Measurements from ENCODE around the gene SNCAIP. TPM values are rescaled to one million over a fixed set of nuclear protein-coding genes. Genes with fewer than 3 reads are reported as not detected.

Gene SNCAIP
- total RNA-seq, 2 donors from 2014 or later = not detected

GRCh38 chr5:122385286-122385685, 73.2 kb downstream of the SNCAIP start:
- H3K27ac Mint-ChIP-seq = no peak overlapping the region
- no peak for ATAC-seq (replicated peaks)
- peaks cover 4% of the 10 kb centered on the region for H3K27me3 Mint-ChIP-seq
- no peak overlapping the region for H3K4me3 Mint-ChIP-seq
- H3K4me1 Mint-ChIP-seq = no peaks in the 10 kb centered on the region
- H3K36me3 Mint-ChIP-seq (ENCODE audit: low read depth) = no peaks in the 10 kb centered on the region
- peaks cover 4% of the 10 kb centered on the region for H3K9me3 Mint-ChIP-seq

- H3K4me3 Mint-ChIP-seq = no peak overlapping the region
- H3K36me3 Mint-ChIP-seq (ENCODE audit: low read depth) = no peaks in the 10 kb centered on the region
- no peak for ATAC-seq (replicated peaks)
- H3K27ac Mint-ChIP-seq = no peak overlapping the region
- peaks cover 4% of the 10 kb centered on the region for H3K27me3 Mint-ChIP-seq
- H3K4me1 Mint-ChIP-seq = no peaks in the 10 kb centered on the region
- peaks cover 4% of the 10 kb centered on the region for H3K9me3 Mint-ChIP-seq
Measured at GRCh38 chr5:122385808-122386207, 73.8 kb downstream of the SNCAIP start.

- ATAC-seq (replicated peaks) = no peak
- H3K36me3 Mint-ChIP-seq (ENCODE audit: low read depth) = no peaks in the 10 kb centered on the region
- H3K27ac Mint-ChIP-seq = no peak overlapping the region
- no peaks in the 10 kb centered on the region for H3K9me3 Mint-ChIP-seq
- no peaks in the 10 kb centered on the region for H3K4me1 Mint-ChIP-seq
- peaks cover 3% of the 10 kb centered on the region for H3K27me3 Mint-ChIP-seq
- no peak overlapping the region for H3K4me3 Mint-ChIP-seq
Measured at GRCh38 chr5:122390154-122390553, 78.1 kb downstream of the SNCAIP start.

GRCh38 chr5:122390694-122391093, 78.7 kb downstream of the SNCAIP start:
- H3K27ac Mint-ChIP-seq = no peak overlapping the region
- no peaks in the 10 kb centered on the region for H3K9me3 Mint-ChIP-seq
- H3K27me3 Mint-ChIP-seq = peaks cover 3% of the 10 kb centered on the region
- H3K4me3 Mint-ChIP-seq = no peak overlapping the region
- no peak for ATAC-seq (replicated peaks)
- H3K36me3 Mint-ChIP-seq (ENCODE audit: low read depth) = no peaks in the 10 kb centered on the region
- no peaks in the 10 kb centered on the region for H3K4me1 Mint-ChIP-seq

DNA sequence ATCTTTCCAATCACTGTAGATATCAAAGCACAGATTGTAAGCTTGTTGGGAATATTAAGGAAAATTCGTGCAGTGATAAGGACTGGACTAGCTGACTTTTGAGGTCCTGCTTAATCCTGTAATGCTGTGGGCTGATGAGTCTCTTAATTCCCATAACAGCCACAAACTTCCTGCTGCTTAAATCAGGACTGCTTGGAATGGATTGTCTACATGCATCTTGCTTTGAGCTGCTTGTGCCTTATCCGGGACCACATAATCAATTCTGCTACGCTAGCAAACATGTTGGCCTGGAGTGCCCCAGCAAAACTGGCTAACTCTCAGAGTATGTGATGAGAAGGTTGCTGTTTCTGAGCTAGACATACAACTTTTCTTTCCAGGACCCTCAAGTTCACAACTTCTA, 79.6 kb downstream of the SNCAIP start:
- H3K4me3 Mint-ChIP-seq = no peak overlapping the region
- ATAC-seq (replicated peaks) = no peak
- H3K4me1 Mint-ChIP-seq = no peaks in the 10 kb centered on the region
- no peak overlapping the region for H3K27ac Mint-ChIP-seq
- no peaks in the 10 kb centered on the region for H3K9me3 Mint-ChIP-seq
- peaks cover 6% of the 10 kb centered on the region for H3K27me3 Mint-ChIP-seq
- H3K36me3 Mint-ChIP-seq (ENCODE audit: low read depth) = no peaks in the 10 kb centered on the region

GRCh38 chr5:122392224-122392623, 80.2 kb downstream of the SNCAIP start:
- Mint-ChIP-seq H3K4me3 (no peak overlapping the region), H3K4me1 (no peaks in the 10 kb centered on the region), H3K27ac (no peak overlapping the region), H3K27me3 (peaks cover 6% of the 10 kb centered on the region), H3K9me3 (no peaks in the 10 kb centered on the region), H3K36me3 (ENCODE audit: low read depth) (no peaks in the 10 kb centered on the region)
- no peak for ATAC-seq (replicated peaks)

DNA sequence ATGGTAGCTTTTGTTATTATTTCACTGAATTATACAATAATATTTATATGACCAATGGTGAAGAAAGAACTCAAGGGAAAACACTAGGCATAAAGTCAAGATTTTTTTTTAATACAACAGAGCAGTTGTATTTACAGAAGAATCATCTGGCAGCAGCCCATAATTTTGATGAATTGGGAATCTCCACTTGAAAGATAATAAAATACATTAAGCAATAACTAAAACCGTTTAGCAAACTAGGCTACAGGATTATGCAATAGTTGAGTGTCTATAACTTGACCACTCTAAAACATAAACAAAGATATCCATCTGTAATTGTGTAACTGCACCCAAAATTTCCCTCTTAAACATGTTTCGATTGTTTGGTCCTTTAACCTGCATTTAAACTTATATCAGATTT, 80.8 kb downstream of the SNCAIP start:
- no peak for ATAC-seq (replicated peaks)
- H3K4me3 Mint-ChIP-seq = no peak overlapping the region
- H3K4me1 Mint-ChIP-seq = no peaks in the 10 kb centered on the region
- H3K9me3 Mint-ChIP-seq = no peaks in the 10 kb centered on the region
- no peaks in the 10 kb centered on the region for H3K36me3 Mint-ChIP-seq (ENCODE audit: low read depth)
- H3K27ac Mint-ChIP-seq = no peak overlapping the region
- H3K27me3 Mint-ChIP-seq = peaks cover 10% of the 10 kb centered on the region

DNA sequence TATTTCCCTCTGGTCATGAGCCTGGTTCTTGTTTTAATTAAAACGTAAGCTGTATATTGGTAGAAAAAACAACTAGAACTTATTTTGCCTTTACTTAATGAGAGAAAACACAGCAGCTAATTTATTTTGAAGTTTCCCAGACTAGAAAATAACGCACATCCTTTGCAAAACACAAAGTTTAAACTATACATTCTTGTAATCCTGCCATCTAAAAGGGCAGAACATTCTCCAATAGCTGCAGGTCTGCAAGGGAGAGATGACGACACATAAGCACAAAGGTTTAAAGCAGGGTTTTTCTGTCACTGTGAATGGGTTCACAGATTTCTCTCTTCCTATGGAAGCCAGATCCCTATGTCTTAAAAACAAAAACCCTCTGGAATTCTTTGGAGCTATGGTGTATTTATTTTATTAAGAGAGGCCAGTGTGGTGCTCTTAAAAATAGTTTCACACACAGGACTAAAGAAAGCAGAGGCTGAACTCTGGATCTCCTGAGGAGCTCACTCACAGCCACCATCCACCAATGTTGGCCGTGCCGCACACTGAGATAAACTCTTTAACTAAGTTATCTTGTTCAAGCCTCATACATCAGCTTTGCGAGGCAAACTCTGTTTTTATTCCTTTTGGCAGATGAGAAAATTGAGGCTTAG, 82.4 kb downstream of the SNCAIP start:
- H3K4me3 Mint-ChIP-seq = no peak overlapping the region
- no peak overlapping the region for H3K27ac Mint-ChIP-seq
- ATAC-seq (replicated peaks) = no peak
- H3K36me3 Mint-ChIP-seq (ENCODE audit: low read depth) = no peaks in the 10 kb centered on the region
- H3K4me1 Mint-ChIP-seq = no peaks in the 10 kb centered on the region
- H3K9me3 Mint-ChIP-seq = no peaks in the 10 kb centered on the region
- H3K27me3 Mint-ChIP-seq = peaks cover 10% of the 10 kb centered on the region

GRCh38 chr5:122398016-122398415, 86.0 kb downstream of the SNCAIP start:
- Mint-ChIP-seq H3K27ac (no peak overlapping the region), H3K4me1 (no peaks in the 10 kb centered on the region), H3K4me3 (no peak overlapping the region), H3K27me3 (peaks cover 7% of the 10 kb centered on the region), H3K36me3 (ENCODE audit: low read depth) (no peaks in the 10 kb centered on the region), H3K9me3 (no peaks in the 10 kb centered on the region)
- no peak for ATAC-seq (replicated peaks)

GRCh38 chr5:122400341-122400740, 88.3 kb downstream of the SNCAIP start:
- Mint-ChIP-seq H3K36me3 (ENCODE audit: low read depth) (no peaks in the 10 kb centered on the region), H3K9me3 (no peaks in the 10 kb centered on the region)

GRCh38 chr5:122400938-122401337, 88.9 kb downstream of the SNCAIP start:
- no peaks in the 10 kb centered on the region for H3K36me3 Mint-ChIP-seq (ENCODE audit: low read depth)
- no peaks in the 10 kb centered on the region for H3K4me1 Mint-ChIP-seq
- no peak overlapping the region for H3K27ac Mint-ChIP-seq
- no peak overlapping the region for H3K4me3 Mint-ChIP-seq
- no peak for ATAC-seq (replicated peaks)
- H3K9me3 Mint-ChIP-seq = no peaks in the 10 kb centered on the region
- peaks cover 5% of the 10 kb centered on the region for H3K27me3 Mint-ChIP-seq

More at GRCh38 chr5:122400341-122400740, 88.3 kb downstream of the SNCAIP start:
- H3K4me3 Mint-ChIP-seq = no peak overlapping the region
- no peak for ATAC-seq (replicated peaks)
- H3K27ac Mint-ChIP-seq = no peak overlapping the region
- H3K4me1 Mint-ChIP-seq = no peaks in the 10 kb centered on the region
- H3K27me3 Mint-ChIP-seq = peaks cover 7% of the 10 kb centered on the region

DNA sequence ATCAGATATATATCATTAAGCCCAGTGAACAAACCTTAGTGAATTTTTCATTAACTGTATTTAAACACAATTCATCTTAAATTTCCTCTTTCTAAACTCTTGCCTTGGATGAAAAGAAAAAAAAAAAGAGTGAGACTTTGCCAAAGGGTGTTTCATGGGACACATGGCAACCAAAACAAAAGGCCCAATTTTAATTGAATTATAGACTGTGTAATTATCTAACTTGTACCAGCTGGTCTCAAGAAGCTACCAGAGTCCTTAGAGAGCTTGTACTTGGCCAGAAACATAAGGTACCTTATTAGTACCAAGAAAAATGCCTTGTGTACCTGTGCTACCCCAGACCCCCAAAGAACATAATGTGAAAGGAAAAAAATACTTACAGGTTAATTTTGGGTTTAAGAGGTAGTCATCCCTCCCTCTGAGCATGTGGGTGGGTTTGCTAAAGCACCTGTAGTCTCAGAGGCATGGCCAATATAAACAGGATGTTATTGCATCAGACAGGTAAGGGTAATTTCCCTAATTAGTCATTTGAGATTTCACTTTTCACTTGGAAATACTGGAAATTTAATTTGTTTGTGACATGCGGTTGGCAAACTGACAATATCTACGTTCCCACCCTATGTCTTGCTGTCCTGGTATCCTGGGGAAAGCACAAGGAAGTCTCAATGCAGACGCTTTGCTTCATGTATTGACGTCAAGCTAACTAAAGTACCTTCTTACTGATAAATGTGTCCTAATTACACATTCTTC, 90.1 kb downstream of the SNCAIP start:
- H3K9me3 Mint-ChIP-seq = no peaks in the 10 kb centered on the region
- H3K27ac Mint-ChIP-seq = no peak overlapping the region
- no peaks in the 10 kb centered on the region for H3K36me3 Mint-ChIP-seq (ENCODE audit: low read depth)
- no peak overlapping the region for H3K4me3 Mint-ChIP-seq
- no peaks in the 10 kb centered on the region for H3K4me1 Mint-ChIP-seq
- ATAC-seq (replicated peaks) = no peak
- H3K27me3 Mint-ChIP-seq = peaks cover 4% of the 10 kb centered on the region

- no peaks in the 10 kb centered on the region for H3K4me1 Mint-ChIP-seq
- H3K4me3 Mint-ChIP-seq = no peak overlapping the region
- H3K9me3 Mint-ChIP-seq = no peaks in the 10 kb centered on the region
- H3K27ac Mint-ChIP-seq = no peak overlapping the region
- H3K36me3 Mint-ChIP-seq (ENCODE audit: low read depth) = no peaks in the 10 kb centered on the region
- no peaks in the 10 kb centered on the region for H3K27me3 Mint-ChIP-seq
- ATAC-seq (replicated peaks) = no peak
Measured at GRCh38 chr5:122402955-122403685, 91.1 kb downstream of the SNCAIP start.

DNA sequence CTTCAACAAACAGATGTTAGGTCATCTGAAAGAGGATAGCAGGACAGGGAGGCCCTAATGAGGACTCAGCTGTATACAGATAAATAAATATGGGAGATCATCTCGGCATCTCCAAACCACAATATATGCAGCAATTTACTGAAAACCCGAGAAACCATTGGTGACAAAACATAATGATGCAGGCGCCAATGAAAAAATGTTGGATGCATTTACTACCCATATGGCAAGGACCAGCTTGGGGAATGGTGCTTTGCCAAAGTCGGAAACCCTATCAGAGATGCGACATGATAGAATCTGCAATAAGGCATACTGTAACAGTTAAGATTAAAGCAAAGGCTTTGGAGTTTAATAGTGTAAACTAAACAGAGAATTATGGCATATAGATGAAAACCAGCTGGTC, 92.0 kb downstream of the SNCAIP start:
- no peak overlapping the region for H3K4me3 Mint-ChIP-seq
- H3K4me1 Mint-ChIP-seq = no peaks in the 10 kb centered on the region
- no peaks in the 10 kb centered on the region for H3K36me3 Mint-ChIP-seq (ENCODE audit: low read depth)
- no peaks in the 10 kb centered on the region for H3K9me3 Mint-ChIP-seq
- no peak overlapping the region for H3K27ac Mint-ChIP-seq
- no peak for ATAC-seq (replicated peaks)
- H3K27me3 Mint-ChIP-seq = no peaks in the 10 kb centered on the region
